K562 (cell line): ENCODE data around the gene IQCC. TPM values are rescaled to one million over a fixed set of nuclear protein-coding genes. Genes with fewer than 3 reads are reported as not detected.

Experiments used
- ATAC-seq: fragments of 200-7000 bp; cut with Tn5 transposase; 3 replicates; pipeline ENCODE4 v1.9.1; 2020; ENCODE audit warnings: moderate library complexity
- BruUV-seq: library from RNA; stranded (reverse); fragments of 400-500 nt; replicated peaks from 2 replicates; lab custom pipeline; 2021; lab: Mats Ljungman, UMichigan
- CTCF ChIA-PET: fragments of 300-600 bp; formaldehyde crosslinking; extraction: SDS; loops from one replicate; lab custom pipeline; 2021; ENCODE audit warnings: low intra/inter-chr PET ratio; lab: Yijun Ruan, JAX
- POLR2A ChIA-PET: fragments of 300-600, 350-650 bp; sonication (Branson Sonifier 250); formaldehyde crosslinking; extraction: SDS; loops from one replicate; lab custom pipeline; 2021; ENCODE audit warnings: antibody characterized with exemption, inconsistent platforms; lab: Yijun Ruan, JAX
- DNase-seq, 4 experiments: peaks; one replicate each; pipeline versions ENCODE4 v3.0.0 to v3.0.0-alpha.2; 2011 to 2018; ENCODE audit warnings: low spot score in 3 of 4, mixed read lengths in 3 of 4; ENCODE audit errors: extremely low read depth in 1 of 4
- FAIRE-seq: peaks from 2 replicates; lab custom pipeline; 2011; peaks lifted over from hg19 to GRCh38; lab: Jason Lieb, UNC
- H2AFZ ChIP-seq: 2 replicates; pipeline ENCODE4 v1.6.0; 2011; ENCODE audit warnings: low read depth, low read length, control low read depth, inconsistent platforms
- H3K27ac ChIP-seq: fragments of 200-600 bp; 3 replicates; pipeline ENCODE4 v1.8.0; 2011; ENCODE audit warnings: low read depth, mild to moderate bottlenecking, control low read depth, inconsistent platforms, low read length, moderate library complexity, mixed read lengths; ENCODE audit errors: extremely low read depth
- H3K27me3 ChIP-seq, 2 experiments: fragments of 300-600 bp in 1 of 2; 2 replicates in 1 of 2; 3 replicates in 1 of 2; pipeline versions ENCODE4 v1.6.0 to v1.8.0; 2011; ENCODE audit warnings: inconsistent platforms in 2 of 2, low read length in 2 of 2, mild to moderate bottlenecking in 1 of 2, mixed read lengths in 1 of 2, moderate library complexity in 1 of 2; ENCODE audit not compliant: control insufficient read depth in 2 of 2, insufficient read depth in 2 of 2
- H3K36me3 ChIP-seq: fragments of 300-600 bp; 3 replicates; pipeline ENCODE4 v1.8.0; 2011; ENCODE audit warnings: mild to moderate bottlenecking, low read length, inconsistent platforms; ENCODE audit not compliant: control insufficient read depth, insufficient read depth
- H3K4me1 ChIP-seq, 2 experiments: fragments of 200-600 bp in 1 of 2; replicated peaks in 1 of 2; 2 replicates in 1 of 2; 3 replicates in 1 of 2; pipeline versions ENCODE4 v1.5.1 to v1.8.0; 2011; ENCODE audit warnings: inconsistent platforms in 2 of 2, low read length in 2 of 2, mild to moderate bottlenecking in 1 of 2, mixed read lengths in 1 of 2, moderate library complexity in 1 of 2; ENCODE audit not compliant: control insufficient read depth in 2 of 2, insufficient read depth in 2 of 2
- H3K4me2 ChIP-seq: 2 replicates; pipeline ENCODE4 v1.6.1; 2011; ENCODE audit warnings: low read length, control low read depth, inconsistent platforms, mixed read lengths; ENCODE audit not compliant: insufficient read depth
- H3K4me3 ChIP-seq: fragments of 200-600 bp; sonication (generic), shearing (Covaris generic); 2 replicates; pipeline ENCODE4 v1.5.1; 2016; ENCODE audit warnings: control low read depth, inconsistent platforms
- H3K79me2 ChIP-seq: fragments of 200-600 bp; 3 replicates; pipeline ENCODE4 v1.8.0; 2011; ENCODE audit warnings: low read length, inconsistent platforms; ENCODE audit not compliant: control insufficient read depth, insufficient read depth
- H3K9ac ChIP-seq, 2 experiments: 2 replicates each; pipeline versions ENCODE4 v1.6.0 to v1.6.1; 2011; ENCODE audit warnings: low read depth in 2 of 2, low read length in 2 of 2, control low read depth in 1 of 2, inconsistent platforms in 1 of 2, mild to moderate bottlenecking in 1 of 2, mixed read lengths in 1 of 2; ENCODE audit not compliant: insufficient read depth in 1 of 2
- H3K9me1 ChIP-seq: one replicate; pipeline ENCODE4 v1.6.0; 2011; ENCODE audit warnings: inconsistent platforms, mild to moderate bottlenecking, low read length, moderate library complexity; ENCODE audit not compliant: control insufficient read depth, insufficient read depth
- H3K9me3 ChIP-seq: replicated peaks from 2 replicates; pipeline ENCODE4 v1.5.1; 2011; ENCODE audit warnings: low read depth, low read length, inconsistent platforms; ENCODE audit not compliant: control insufficient read depth, insufficient read depth
- H4K20me1 ChIP-seq: replicated peaks from 2 replicates; pipeline ENCODE4 v1.6.1; 2011; ENCODE audit warnings: low read length, inconsistent platforms, mixed read lengths; ENCODE audit not compliant: control insufficient read depth, insufficient read depth
- ARHGAP35 ChIP-seq: fragments of 450-650 bp; IDR thresholded peaks from 2 replicates; pipeline ENCODE4 v1.6.1; 2018; ENCODE audit not compliant: partially characterized antibody
- BDP1 ChIP-seq: IDR thresholded peaks from 3 replicates; pipeline ENCODE4 v1.6.1; 2011; ENCODE audit not compliant: insufficient read length, insufficient read depth
- CCAR2 ChIP-seq: fragments of 200-400 bp; formaldehyde crosslinking; IDR thresholded peaks from 2 replicates; pipeline ENCODE4 v1.6.1; 2017; ENCODE audit warnings: mild to moderate bottlenecking, low read depth, low read length
- E2F4 ChIP-seq: sonication (generic); formaldehyde crosslinking; IDR thresholded peaks from 2 replicates; pipeline ENCODE4 v1.8.0; 2022; ENCODE audit warnings: mild to moderate bottlenecking, low read depth, missing genetic modification reagents
- FOXM1 ChIP-seq, 2 experiments: fragments of 450-650 bp in 1 of 2; sonication (generic) in 1 of 2; formaldehyde crosslinking in 1 of 2; IDR thresholded peaks; 2 replicates each; pipeline versions ENCODE4 v1.6.1 to v1.9.0; 2017 to 2022; ENCODE audit warnings: low read depth in 2 of 2, mild to moderate bottlenecking in 2 of 2, missing genetic modification reagents in 1 of 2, moderate library complexity in 1 of 2
- HNRNPK ChIP-seq: fragments of 200-400 bp; formaldehyde crosslinking; IDR thresholded peaks from one replicate; pipeline ENCODE4 v1.6.1; 2018; ENCODE audit warnings: mild to moderate bottlenecking, low read depth, low read length; ENCODE audit not compliant: poor library complexity, severe bottlenecking
- JUNB ChIP-seq: fragments of 450-650 bp; formaldehyde crosslinking; conservative IDR thresholded peaks from 2 replicates; pipeline ENCODE4 v1.4.0; 2020; ENCODE audit warnings: mild to moderate bottlenecking
- MTA2 ChIP-seq: fragments of 450-650 bp; IDR thresholded peaks from 2 replicates; pipeline ENCODE4 v1.6.1; 2016; ENCODE audit warnings: low read depth
- NFYB ChIP-seq: IDR thresholded peaks from 2 replicates; pipeline ENCODE4 v1.6.1; 2011; ENCODE audit warnings: mild to moderate bottlenecking, moderate library complexity; ENCODE audit not compliant: insufficient read length; ENCODE audit errors: extremely low read depth
- RCOR1 ChIP-seq, 2 experiments: IDR thresholded peaks; 2 replicates each; pipeline ENCODE4 v1.6.1; 2012; ENCODE audit warnings: low read depth in 2 of 2, low read length in 2 of 2, borderline replicate concordance in 1 of 2, improper control_type of control experiment in 1 of 2
- SETDB1 ChIP-seq: IDR thresholded peaks from one replicate; pipeline ENCODE4 v1.6.1; 2012; ENCODE audit warnings: low read length, control low read depth, inconsistent platforms
- XRCC3 ChIP-seq: fragments of 450-650 bp; IDR thresholded peaks from 2 replicates; pipeline ENCODE4 v1.6.1; 2017; ENCODE audit warnings: mild to moderate bottlenecking, moderate library complexity
- ZNF23 ChIP-seq: fragments of 250-450 bp; sonication (Bioruptor Pico); IDR thresholded peaks from 2 replicates; pipeline ENCODE4 v1.4.0; 2020; ENCODE audit warnings: mild to moderate bottlenecking
- WGBS: fragments of 100-300 bp; shearing (Covaris generic); methylation state at CpG from one replicate; pipeline ENCODE4 v1.1.6; 2016; ENCODE audit warnings: low coverage, mixed read lengths; ENCODE audit not compliant: insufficient coverage; ENCODE audit errors: missing lambda C conversion rate; 5-methylcytosine and 5-hydroxymethylcytosine counted together
- in situ Hi-C: fragments of 300-500 bp; cut with MboI; formaldehyde crosslinking; loops from 4 replicates; pipeline ENCODE4 v1.15.0; 2018; ENCODE audit warnings: inconsistent platforms, mixed read lengths
- intact Hi-C: fragments of 100-400 bp; cut with micrococcal nuclease; formaldehyde crosslinking; loops from 2 replicates; pipeline ENCODE4 v1.14.2; 2022
- polyA plus RNA-seq, 8 experiments: library from polyadenylated mRNA; depleted of rRNA in 4 of 8; stranded (reverse) in 5 of 8; unstranded in 3 of 8; fragments of >200 nt; fragmentation: Nextera tagmentation in 2 of 8; fragmentation: Illumina TruSeq in 1 of 8; extraction: Ambion mirVana in 2 of 8; extraction: Trizol in 1 of 8; gene quantifications; 2 replicates each; pipeline versions ENCODE4 v1.2.1 to v1.2.3, GENCODE V29; 2011 to 2014; ENCODE audit warnings: inconsistent platforms in 1 of 8, missing spikeins in 1 of 8
- total RNA-seq, 7 experiments: library from RNA; depleted of rRNA in 6 of 7; stranded (reverse); fragments of >200 nt in 6 of 7; fragmentation: Illumina TruSeq in 2 of 7; extraction: Trizol in 2 of 7; gene quantifications; 2 replicates each; pipeline versions ENCODE4 v1.2.1 to v1.2.3, GENCODE V29; 2011 to 2021; ENCODE audit warnings: low replicate concordance in 1 of 7
- TF ChIP-seq, protein P1 (sequence below): fragments of 250-450 bp; sonication (Bioruptor Pico); IDR thresholded peaks from 2 replicates; pipeline ENCODE4 v1.4.0; 2020; ENCODE audit warnings: mild to moderate bottlenecking, moderate library complexity, borderline replicate concordance

IQCC gene
- total and polyA plus RNA-seq, 9 of the 15 experiments (the other 6 are each of a cell fraction or from before 2014, with no cell fraction given) = 8.1 to 16.5 (median 10.7) TPM

GRCh38 chr1:32219022-32219421 lies 13.6 kb downstream of the IQCC start:
- Histone ChIP-seq H3K27ac (no peak overlapping the region), H3K79me2 (peaks cover 35% of the 10 kb centered on the region), H3K9me3 (no peaks in the 10 kb centered on the region), H3K36me3 (peaks cover 50% of the 10 kb centered on the region), H3K4me1 (peaks cover 21 to 28% of the 10 kb centered on the region in 2 experiments; a peak in 4 of 5 replicates), H3K27me3 (no peaks in the 10 kb centered on the region), H3K9me1 (no peaks in the 10 kb centered on the region), H3K9ac (no peak overlapping the region), H2AFZ (no peak overlapping the region), H3K4me3 (no peak overlapping the region), H3K4me2 (no peak overlapping the region), H4K20me1 (no peaks in the 10 kb centered on the region)
- TF ChIP-seq ARHGAP35 (no peak), XRCC3 (no peak), ZNF23 (CRISPR knock-in tag) (no peak), BDP1 (no peak), SETDB1 (no peak), CCAR2 (no peak), FOXM1 (IDR thresholded peaks at IDR 0.05; ENCODE audit: low read depth) (no peak), FOXM1 (CRISPR knock-in tag; IDR thresholded peaks at IDR 0.05; ENCODE audit: low read depth) (no peak), NFYB (no peak), HNRNPK (no peak), MTA2 (no peak), RCOR1 (IDR thresholded peaks at IDR 0.05; ENCODE audit: borderline replicate concordance in 1 of 2, low read depth in 2 of 2, low read length in 2 of 2) (no peak), E2F4 (CRISPR knock-in tag) (no peak), JUNB (CRISPR knock-in tag) (no peak)
- TF ChIP-seq, protein P1, sequence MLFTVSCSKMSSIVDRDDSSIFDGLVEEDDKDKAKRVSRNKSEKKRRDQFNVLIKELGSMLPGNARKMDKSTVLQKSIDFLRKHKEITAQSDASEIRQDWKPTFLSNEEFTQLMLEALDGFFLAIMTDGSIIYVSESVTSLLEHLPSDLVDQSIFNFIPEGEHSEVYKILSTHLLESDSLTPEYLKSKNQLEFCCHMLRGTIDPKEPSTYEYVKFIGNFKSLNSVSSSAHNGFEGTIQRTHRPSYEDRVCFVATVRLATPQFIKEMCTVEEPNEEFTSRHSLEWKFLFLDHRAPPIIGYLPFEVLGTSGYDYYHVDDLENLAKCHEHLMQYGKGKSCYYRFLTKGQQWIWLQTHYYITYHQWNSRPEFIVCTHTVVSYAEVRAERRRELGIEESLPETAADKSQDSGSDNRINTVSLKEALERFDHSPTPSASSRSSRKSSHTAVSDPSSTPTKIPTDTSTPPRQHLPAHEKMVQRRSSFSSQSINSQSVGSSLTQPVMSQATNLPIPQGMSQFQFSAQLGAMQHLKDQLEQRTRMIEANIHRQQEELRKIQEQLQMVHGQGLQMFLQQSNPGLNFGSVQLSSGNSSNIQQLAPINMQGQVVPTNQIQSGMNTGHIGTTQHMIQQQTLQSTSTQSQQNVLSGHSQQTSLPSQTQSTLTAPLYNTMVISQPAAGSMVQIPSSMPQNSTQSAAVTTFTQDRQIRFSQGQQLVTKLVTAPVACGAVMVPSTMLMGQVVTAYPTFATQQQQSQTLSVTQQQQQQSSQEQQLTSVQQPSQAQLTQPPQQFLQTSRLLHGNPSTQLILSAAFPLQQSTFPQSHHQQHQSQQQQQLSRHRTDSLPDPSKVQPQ (CRISPR knock-in tag) = no peak
- DNase-seq = no peak
- intact Hi-C loops = no loop called here
- no peak for ATAC-seq
- ChIA-PET CTCF (interaction anchor here (0.9 kb wide), 1 partner anchor 195 kb away, joined by 3 read pairs; no protein-coding TSS in a partner anchor), POLR2A (interaction anchor here (0.6 to 2.2 kb wide), 5 partner anchors 9 to 28 kb away, joined by 3 to 5 read pairs (median 3); partner anchors contain the start of genes DCDC2B and FAM167B)
- in situ Hi-C loops = no loop called here
- no peak for FAIRE-seq
- BruUV-seq = no TSS peak
- 78% methylated on average over 7 of the region's 7 CpGs for WGBS
